Right lobe of liver (tissue), 4 donors: Measurements from ENCODE around the gene LRRTM4.

ENCODE experiments used
- CTCF ChIP-seq, 4 donors: fragments of 200-600 bp in 3 of 4; fragments of 450-650 bp in 1 of 4; IDR thresholded peaks; one replicate each; pipeline versions ENCODE4 v1.5.1 to v1.8.0; 2016 to 2022; ENCODE audit warnings: antibody characterized with exemption in 4 of 4, mild to moderate bottlenecking in 2 of 4
- POLR2A ChIP-seq: fragments of 450-650 bp; IDR thresholded peaks from one replicate; pipeline ENCODE4 v1.6.1; 2017; ENCODE audit warnings: antibody characterized with exemption, mild to moderate bottlenecking
- donor health status: DM: no; HTN: no; CAD: no.
- donor health status: DM: no; HTN: no; CAD: no.
- donor health status: DM: no; HTN: yes; CAD: no.

- no peak for TF ChIP-seq CTCF (IDR thresholded peaks at IDR 0.05)
- TF ChIP-seq POLR2A: no peak
Measured at GRCh38 chr2:77443076-77443475, 79.1 kb downstream of the LRRTM4 start.
